GM12873 (cell line): ENCODE results near the gene CORO2B.

Source experiments
- CTCF ChIP-seq: IDR thresholded peaks from 2 replicates; pipeline ENCODE4 v1.5.1; 2012; ENCODE audit warnings: low read depth, mild to moderate bottlenecking, moderate library complexity, low read length, control low read depth; ENCODE audit not compliant: insufficient read depth; ENCODE audit errors: missing control alignments

CORO2B gene

GRCh38 chr15:68541743-68542142 is 37.0 kb upstream of the CORO2B start:
- no peak for TF ChIP-seq CTCF

DNA sequence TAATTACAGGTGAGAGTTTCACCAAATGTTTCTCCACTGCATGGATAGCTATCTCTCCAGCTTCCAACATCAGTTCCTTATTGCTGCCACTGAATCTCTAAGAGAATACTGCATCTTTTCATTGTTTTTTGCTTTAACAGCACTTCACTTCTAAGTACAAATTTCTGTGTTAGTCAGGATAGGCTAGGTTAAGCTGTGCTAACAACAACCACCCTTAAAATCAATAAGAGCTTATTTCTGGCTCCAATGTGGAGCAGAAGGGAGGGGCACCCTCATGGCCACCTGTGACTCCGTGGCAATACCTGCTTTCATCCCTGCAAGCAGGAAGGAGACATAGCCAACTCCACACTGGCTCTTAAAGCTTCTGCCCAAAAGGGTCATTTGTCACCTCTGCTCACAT is 36.4 kb upstream of the CORO2B start:
- no peak for TF ChIP-seq CTCF

GRCh38 chr15:68542771-68543164 is 36.0 kb upstream of the CORO2B start:
- TF ChIP-seq CTCF: no peak

GRCh38 chr15:68543165-68544008 is 35.4 kb upstream of the CORO2B start:
- TF ChIP-seq CTCF: no peak

DNA sequence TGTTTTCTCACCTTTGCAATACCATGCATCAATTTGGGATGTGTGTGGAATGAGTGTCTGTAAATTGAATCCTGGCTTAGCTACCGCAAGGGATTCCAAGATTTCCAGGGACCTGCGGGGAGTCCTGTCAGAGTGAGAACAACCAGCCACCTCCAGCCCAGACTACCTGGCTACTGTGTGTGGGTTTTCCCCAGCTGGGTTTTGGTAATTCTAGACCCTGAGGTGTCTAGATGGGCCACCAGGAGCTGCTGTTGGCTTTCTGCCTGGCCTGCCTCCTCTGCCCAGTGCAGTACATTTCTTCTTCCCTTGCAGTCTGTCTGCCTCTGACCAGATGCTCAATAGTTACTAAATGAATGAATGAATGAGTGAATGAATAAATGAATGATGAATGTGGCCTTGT is 32.5 kb upstream of the CORO2B start:
- no peak for TF ChIP-seq CTCF

- TF ChIP-seq CTCF: no peak
Observed at GRCh38 chr15:68548364-68548763, 30.4 kb upstream of the CORO2B start.

DNA sequence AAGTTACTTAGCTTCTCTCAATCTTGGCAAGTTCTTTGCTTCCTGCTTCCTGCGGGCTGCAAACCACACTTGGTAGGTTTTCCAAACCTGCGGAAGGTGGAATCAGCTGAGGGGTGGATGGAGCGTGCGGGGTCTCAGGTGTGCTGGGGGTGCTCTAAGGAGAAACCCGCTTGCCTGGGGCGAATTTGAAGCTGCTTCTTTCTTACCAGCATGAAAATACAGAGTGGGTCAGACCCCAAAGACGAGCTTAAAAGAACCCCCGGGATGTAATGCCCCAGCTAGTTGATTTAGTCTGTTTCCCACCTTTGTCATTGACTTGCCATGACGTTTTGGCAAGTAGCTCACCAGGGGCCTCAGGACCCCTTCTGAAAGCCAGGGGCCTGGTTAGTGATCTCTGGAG is 28.8 kb upstream of the CORO2B start:
- no peak for TF ChIP-seq CTCF
